Left ventricle myocardium inferior (tissue), 1 donor: Measurements from ENCODE around the gene FOXI3. TPM values are rescaled to one million over a fixed set of nuclear protein-coding genes. Genes with fewer than 3 reads are reported as not detected.

ENCODE experiments used
- DNase-seq: peaks from one replicate; pipeline ENCODE4 v3.0.0-alpha.2; 2020
- H3K27ac ChIP-seq: fragments of 200-600 bp; replicated peaks from 2 replicates; pipeline ENCODE4 v1.8.0; 2021
- H3K27me3 ChIP-seq: fragments of 200-600 bp; 2 replicates; pipeline ENCODE4 v1.8.0; 2021; ENCODE audit warnings: low read depth
- H3K36me3 ChIP-seq: fragments of 200-600 bp; 2 replicates; pipeline ENCODE4 v1.8.0; 2021
- H3K4me1 ChIP-seq: fragments of 200-600 bp; 2 replicates; pipeline ENCODE4 v1.8.0; 2021
- H3K4me3 ChIP-seq: fragments of 200-600 bp; 2 replicates; pipeline ENCODE4 v1.8.0; 2021; ENCODE audit warnings: mild to moderate bottlenecking, moderate library complexity
- H3K9me3 ChIP-seq: fragments of 200-600 bp; replicated peaks from 2 replicates; pipeline ENCODE4 v1.8.0; 2021
- intact Hi-C: fragments of 100-400 bp; cut with micrococcal nuclease; formaldehyde crosslinking; loops from one replicate; pipeline ENCODE4 v1.11.0; 2022
- total RNA-seq: library from RNA; stranded (reverse); fragmentation: NEBNext Ultra II Directional; extraction: Animal tissue kit (Norgen Biotek cat#: 25700); gene quantifications from one replicate; pipeline ENCODE4 v1.2.1, GENCODE V29; 2021
- TF ChIP-seq, protein P1 (sequence below): fragments of 200-600 bp; IDR thresholded peaks from 2 replicates; pipeline ENCODE4 v1.8.0; 2021; ENCODE audit warnings: antibody characterized with exemption, mild to moderate bottlenecking, borderline replicate concordance
- donor health status: DM: no; HTN: yes; CAD: no; lungs with severe emphysema.

Gene FOXI3
- total RNA-seq, 1 donor from 2014 or later = not detected

DNA sequence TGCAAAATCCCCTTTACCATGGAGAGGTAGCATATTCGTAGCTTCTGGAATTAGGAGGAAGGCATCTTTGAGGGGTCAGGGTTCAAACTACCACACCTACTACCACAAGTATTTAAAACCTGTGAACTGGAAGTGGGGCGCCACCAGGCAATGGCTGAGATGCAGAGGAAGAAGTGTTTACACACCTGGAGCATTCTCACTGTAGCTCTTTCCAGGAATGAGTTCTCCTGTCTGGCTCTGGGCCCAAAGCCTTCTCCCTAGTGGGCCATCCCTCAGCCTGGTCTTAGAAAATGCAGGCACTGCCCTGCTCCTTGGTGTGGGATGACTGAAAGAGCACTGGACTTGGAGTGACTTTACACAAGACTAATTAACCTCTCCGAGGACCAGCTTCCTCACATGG is 30.7 kb upstream of the FOXI3 start:
- H3K27me3 ChIP-seq = peaks cover 60% of the 10 kb centered on the region
- no peaks in the 10 kb centered on the region for H3K9me3 ChIP-seq
- DNase-seq = no peak
- H3K4me3 ChIP-seq = no peak overlapping the region
- no peaks in the 10 kb centered on the region for H3K36me3 ChIP-seq
- intact Hi-C loops = no loop called here
- H3K27ac ChIP-seq = no peak overlapping the region
- TF ChIP-seq, protein P1, sequence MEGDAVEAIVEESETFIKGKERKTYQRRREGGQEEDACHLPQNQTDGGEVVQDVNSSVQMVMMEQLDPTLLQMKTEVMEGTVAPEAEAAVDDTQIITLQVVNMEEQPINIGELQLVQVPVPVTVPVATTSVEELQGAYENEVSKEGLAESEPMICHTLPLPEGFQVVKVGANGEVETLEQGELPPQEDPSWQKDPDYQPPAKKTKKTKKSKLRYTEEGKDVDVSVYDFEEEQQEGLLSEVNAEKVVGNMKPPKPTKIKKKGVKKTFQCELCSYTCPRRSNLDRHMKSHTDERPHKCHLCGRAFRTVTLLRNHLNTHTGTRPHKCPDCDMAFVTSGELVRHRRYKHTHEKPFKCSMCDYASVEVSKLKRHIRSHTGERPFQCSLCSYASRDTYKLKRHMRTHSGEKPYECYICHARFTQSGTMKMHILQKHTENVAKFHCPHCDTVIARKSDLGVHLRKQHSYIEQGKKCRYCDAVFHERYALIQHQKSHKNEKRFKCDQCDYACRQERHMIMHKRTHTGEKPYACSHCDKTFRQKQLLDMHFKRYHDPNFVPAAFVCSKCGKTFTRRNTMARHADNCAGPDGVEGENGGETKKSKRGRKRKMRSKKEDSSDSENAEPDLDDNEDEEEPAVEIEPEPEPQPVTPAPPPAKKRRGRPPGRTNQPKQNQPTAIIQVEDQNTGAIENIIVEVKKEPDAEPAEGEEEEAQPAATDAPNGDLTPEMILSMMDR = no peak
- no peaks in the 10 kb centered on the region for H3K4me1 ChIP-seq

DNA sequence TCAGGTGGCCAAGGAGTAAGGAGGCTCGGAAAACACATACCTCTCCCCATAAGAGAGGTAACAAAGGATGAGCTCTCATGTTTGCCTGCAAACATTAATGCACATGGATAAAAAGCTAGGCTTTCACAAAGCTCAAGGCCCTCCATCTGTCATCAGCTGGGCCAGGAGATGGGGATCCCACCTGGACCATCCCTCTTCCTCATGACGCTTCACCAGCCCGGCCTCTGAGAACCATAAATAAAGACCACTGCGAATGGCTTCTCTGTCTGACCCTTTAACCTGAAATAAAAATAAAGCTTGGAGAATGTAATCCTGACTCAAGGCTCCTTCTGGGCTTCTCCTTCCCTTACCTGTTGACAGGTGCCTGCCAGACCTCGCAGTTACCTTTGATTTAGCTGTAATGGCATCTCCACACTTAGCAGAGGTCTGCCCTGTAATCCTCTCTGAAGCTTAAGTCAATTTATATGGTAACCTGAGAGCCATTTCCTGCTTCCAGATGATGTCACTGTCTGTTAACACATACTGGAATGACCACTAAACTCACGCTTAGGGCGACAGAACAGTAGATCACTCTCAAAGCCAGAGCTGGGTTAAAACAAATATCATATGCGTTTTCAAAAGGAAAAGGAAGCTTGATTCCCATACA is 29.3 kb upstream of the FOXI3 start:
- intact Hi-C loops = no loop called here
- H3K27ac ChIP-seq = no peak overlapping the region
- peaks cover 61% of the 10 kb centered on the region for H3K27me3 ChIP-seq
- TF ChIP-seq, protein P1 = no peak
- no peak overlapping the region for H3K4me3 ChIP-seq
- H3K36me3 ChIP-seq = no peaks in the 10 kb centered on the region
- no peak for DNase-seq
- H3K9me3 ChIP-seq = no peaks in the 10 kb centered on the region
- no peaks in the 10 kb centered on the region for H3K4me1 ChIP-seq

DNA sequence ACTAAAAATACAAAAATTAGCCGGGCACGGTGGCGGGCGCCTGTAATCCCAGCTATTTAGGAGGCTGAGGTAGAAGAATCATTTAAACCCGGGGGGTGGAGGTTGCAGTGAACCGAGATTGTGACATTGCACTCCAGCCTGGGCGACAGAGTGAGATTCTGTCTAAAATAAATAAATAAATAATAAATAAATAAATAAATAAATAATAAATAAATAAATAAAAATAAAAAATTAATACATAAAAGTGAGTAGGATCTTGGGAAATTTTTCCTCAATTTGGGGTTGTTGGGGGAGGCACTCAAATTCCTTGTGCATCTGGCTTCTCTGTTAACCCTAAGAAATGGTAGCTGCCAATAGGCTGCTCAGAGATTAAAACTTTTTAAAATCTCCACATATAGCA is 20.3 kb upstream of the FOXI3 start:
- DNase-seq = no peak
- H3K9me3 ChIP-seq = no peaks in the 10 kb centered on the region
- no peak overlapping the region for H3K4me3 ChIP-seq
- no peak overlapping the region for H3K27ac ChIP-seq
- TF ChIP-seq, protein P1 = no peak
- no peaks in the 10 kb centered on the region for H3K36me3 ChIP-seq
- H3K4me1 ChIP-seq = no peaks in the 10 kb centered on the region
- H3K27me3 ChIP-seq = peaks cover 73% of the 10 kb centered on the region
- intact Hi-C loops = no loop called here

DNA sequence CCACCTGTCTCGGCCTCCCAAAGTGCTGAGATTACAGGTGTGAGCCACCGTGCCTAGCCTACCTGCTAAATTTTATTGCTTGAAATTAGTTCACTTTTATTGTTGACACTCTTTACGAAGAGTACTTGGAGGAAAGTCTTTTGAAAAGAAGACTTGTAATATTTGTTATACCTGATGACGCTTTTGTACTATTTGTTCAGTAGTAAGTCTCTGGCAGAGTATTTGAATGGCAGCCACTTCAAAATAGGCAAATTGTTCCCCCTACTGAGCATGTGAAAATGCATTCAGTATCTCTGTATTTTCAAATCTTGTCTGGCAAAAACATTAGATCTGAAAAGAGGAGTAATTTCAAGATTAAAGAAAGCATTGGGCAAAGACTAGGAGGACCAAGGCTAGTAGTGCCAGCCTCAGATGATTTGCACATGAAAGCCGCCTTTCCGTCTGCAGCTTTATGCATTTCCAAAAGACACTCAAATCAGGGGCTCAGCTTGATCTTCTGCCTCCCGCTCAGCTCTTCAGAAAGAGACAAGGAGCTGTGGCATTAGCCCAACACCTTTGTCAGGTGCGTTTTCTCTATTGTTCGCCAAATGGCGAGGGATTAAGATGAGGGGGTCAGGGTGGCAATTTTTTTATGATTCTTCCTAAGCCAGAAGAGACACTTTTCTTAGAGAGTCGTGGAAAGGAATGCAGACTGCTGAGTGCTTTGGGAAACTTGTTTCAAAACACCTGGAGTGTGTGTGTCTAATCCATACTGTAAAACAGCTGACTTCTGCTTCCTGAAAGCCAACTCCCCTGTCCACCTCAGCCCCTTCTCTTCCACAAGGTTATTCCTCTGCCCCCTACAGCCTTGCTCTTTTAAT is 18.8 kb upstream of the FOXI3 start:
- Histone ChIP-seq H3K9me3 (no peaks in the 10 kb centered on the region), H3K4me1 (no peaks in the 10 kb centered on the region), H3K36me3 (no peaks in the 10 kb centered on the region), H3K4me3 (no peak overlapping the region), H3K27me3 (peaks cover 64% of the 10 kb centered on the region), H3K27ac (no peak overlapping the region)
- DNase-seq = no peak
- TF ChIP-seq, protein P1 = no peak
- intact Hi-C loops = no loop called here

DNA sequence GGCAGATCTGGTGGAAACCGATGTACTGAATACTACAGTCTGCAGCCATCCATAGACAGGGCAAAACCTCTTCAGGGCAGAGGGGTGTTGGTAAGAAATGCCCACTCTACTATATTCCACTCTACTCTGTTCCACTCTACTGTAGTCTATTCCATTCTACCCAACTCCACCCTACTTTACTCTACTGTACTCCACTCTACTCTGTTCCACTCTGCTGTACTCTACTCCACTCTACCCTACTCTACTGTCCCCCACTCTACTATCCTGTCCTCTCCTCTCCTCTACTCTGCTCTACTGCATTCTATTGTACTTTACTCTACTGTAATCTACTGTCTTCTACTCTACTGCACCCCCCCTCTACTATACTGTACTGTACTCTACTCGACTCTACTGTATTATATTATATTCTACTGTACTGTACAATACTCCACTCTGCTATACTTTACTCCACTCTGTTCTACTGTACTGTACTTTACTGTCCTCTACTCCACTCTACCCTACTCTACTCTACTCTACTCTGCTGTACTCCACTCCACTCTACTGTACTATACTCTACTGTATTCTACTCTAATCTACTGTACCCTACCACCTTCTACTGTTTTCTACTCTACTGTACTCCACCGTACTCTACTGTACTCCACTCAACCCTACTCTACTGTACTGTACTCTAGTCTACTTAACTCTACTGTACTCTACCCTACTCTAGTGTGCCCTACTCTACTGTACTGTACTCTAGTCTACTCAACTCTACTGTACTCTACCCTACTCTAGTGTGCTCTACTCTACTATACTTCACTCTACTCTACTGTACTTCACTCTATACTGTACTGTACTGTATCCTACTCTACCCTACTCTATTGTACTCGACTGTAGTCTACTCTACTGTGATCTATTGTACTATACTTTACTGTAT is 17.0 kb upstream of the FOXI3 start:
- H3K36me3 ChIP-seq = no peaks in the 10 kb centered on the region
- TF ChIP-seq, protein P1 = no peak
- intact Hi-C loops = no loop called here
- H3K27me3 ChIP-seq = peaks cover 64% of the 10 kb centered on the region
- H3K27ac ChIP-seq = no peak overlapping the region
- H3K4me1 ChIP-seq = no peaks in the 10 kb centered on the region
- no peaks in the 10 kb centered on the region for H3K9me3 ChIP-seq
- no peak for DNase-seq
- no peak overlapping the region for H3K4me3 ChIP-seq
